A549 (cell line): ENCODE data around the gene MSANTD7. TPM values are rescaled to one million over a fixed set of nuclear protein-coding genes. Genes with fewer than 3 reads are reported as not detected.

Source experiments
- ATAC-seq, 2 experiments: fragments of 200-7000 bp in 1 of 2; fragments of >200 bp in 1 of 2; cut with Nextera tagmentation in 1 of 2; cut with Tn5 transposase in 1 of 2; 3 replicates each; pipeline versions ENCODE4 v1.8.0 to v1.9.1; 2018 to 2020; ENCODE audit warnings: mild to moderate bottlenecking in 1 of 2, moderate library complexity in 1 of 2
- CTCF ChIA-PET: fragments of 300-600 bp; sonication (Branson Sonifier 250); formaldehyde crosslinking; extraction: SDS; loops from one replicate; lab custom pipeline; 2021; ENCODE audit warnings: antibody characterized with exemption, inconsistent platforms; lab: Yijun Ruan, JAX
- POLR2A ChIA-PET: fragments of 350-600 bp; formaldehyde crosslinking; extraction: SDS; loops from one replicate; lab custom pipeline; 2021; ENCODE audit warnings: antibody characterized with exemption, inconsistent platforms; lab: Yijun Ruan, JAX
- DNase-seq, 2 experiments: peaks; one replicate each; pipeline versions ENCODE4 v3.0.0 to v3.0.0-alpha.2; 2011 to 2016; ENCODE audit warnings: low read depth in 1 of 2, low spot score in 1 of 2
- FAIRE-seq: peaks from 2 replicates; lab custom pipeline; 2011; peaks lifted over from hg19 to GRCh38; lab: Jason Lieb, UNC
- H3K27ac ChIP-seq, 2 experiments: fragments of >200 bp; sonication (Bioruptor Twin); formaldehyde crosslinking; 3 replicates each; pipeline ENCODE4 v1.5.1; 2016 to 2017
- H3K4me1 ChIP-seq: fragments of >200 bp; sonication (Bioruptor Twin); formaldehyde crosslinking; 3 replicates; pipeline ENCODE4 v1.6.1; 2016
- H3K4me2 ChIP-seq: fragments of >200 bp; sonication (Bioruptor Twin); formaldehyde crosslinking; 3 replicates; pipeline ENCODE4 v1.6.1; 2016
- H3K4me3 ChIP-seq: fragments of >200 bp; sonication (Bioruptor Twin); formaldehyde crosslinking; 3 replicates; pipeline ENCODE4 v1.5.1; 2016
- H3K9me3 ChIP-seq: fragments of >200 bp; sonication (Bioruptor Twin); formaldehyde crosslinking; 3 replicates; pipeline ENCODE4 v1.6.1; 2016
- BHLHE40 ChIP-seq: IDR thresholded peaks from 2 replicates; pipeline ENCODE4 v1.6.1; 2012; ENCODE audit warnings: low read depth, low read length, inconsistent platforms
- CEBPB ChIP-seq, 2 experiments: fragments of >200 bp in 1 of 2; sonication (Bioruptor Twin) in 1 of 2; formaldehyde crosslinking in 1 of 2; IDR thresholded peaks; 2 replicates each; pipeline ENCODE4 v1.6.1; 2012 to 2016
- CHD2 ChIP-seq: fragments of 150-350 bp; IDR thresholded peaks from 2 replicates; pipeline ENCODE4 v1.6.1; 2014; ENCODE audit warnings: low read length; ENCODE audit not compliant: partially characterized antibody
- EHF ChIP-seq: fragments of 250-450 bp; sonication (Bioruptor Pico); IDR thresholded peaks from 2 replicates; pipeline ENCODE4 v1.5.0; 2020; ENCODE audit warnings: mild to moderate bottlenecking
- GATA3 ChIP-seq: IDR thresholded peaks from 2 replicates; pipeline ENCODE4 v1.6.1; 2012; ENCODE audit warnings: borderline replicate concordance
- HDAC2 ChIP-seq: fragments of 200-600 bp; sonication (generic); IDR thresholded peaks from 2 replicates; pipeline ENCODE4 v1.6.1; 2016
- HEYL ChIP-seq: fragments of 250-450 bp; sonication (Bioruptor Pico); IDR thresholded peaks from 2 replicates; pipeline ENCODE4 v1.8.0; 2021; ENCODE audit warnings: mild to moderate bottlenecking, moderate library complexity
- HOXB13 ChIP-seq: fragments of 250-450 bp; sonication (Bioruptor Pico); IDR thresholded peaks from 2 replicates; pipeline ENCODE4 v1.5.0; 2020; ENCODE audit warnings: low read depth, mild to moderate bottlenecking, moderate library complexity
- KDM5A ChIP-seq: fragments of 200-600 bp; sonication (generic); IDR thresholded peaks from 2 replicates; pipeline ENCODE4 v1.6.1; 2016; ENCODE audit warnings: antibody characterized with exemption, mild to moderate bottlenecking
- NR3C1 ChIP-seq: fragments of >200 bp; sonication (Bioruptor Twin); formaldehyde crosslinking; IDR thresholded peaks from 3 replicates; pipeline ENCODE4 v1.6.1; 2017
- POLR2A ChIP-seq: IDR thresholded peaks from 2 replicates; pipeline ENCODE4 v1.6.1; 2012; ENCODE audit warnings: mild to moderate bottlenecking, low read length
- POLR2AphosphoS2 ChIP-seq: conservative IDR thresholded peaks from 2 replicates; pipeline ENCODE4 v1.6.1; 2012; ENCODE audit warnings: low read length, improper control_type of control experiment, inconsistent platforms
- RAD21 ChIP-seq, 2 experiments: fragments of >200 bp in 1 of 2; sonication (Bioruptor Twin) in 1 of 2; formaldehyde crosslinking in 1 of 2; IDR thresholded peaks in 1 of 2; conservative IDR thresholded peaks in 1 of 2; 2 replicates in 1 of 2; 3 replicates in 1 of 2; pipeline ENCODE4 v1.6.1; 2012 to 2018; ENCODE audit warnings: inconsistent platforms in 1 of 2
- RCOR1 ChIP-seq: fragments of 150-350 bp; IDR thresholded peaks from 2 replicates; pipeline ENCODE4 v1.6.1; 2014; ENCODE audit warnings: antibody characterized with exemption, low read length, low read depth
- RFX5 ChIP-seq: fragments of 450-650 bp; IDR thresholded peaks from 2 replicates; pipeline ENCODE4 v1.7.1; 2014; ENCODE audit warnings: antibody characterized with exemption, mild to moderate bottlenecking, moderate library complexity
- SMC3 ChIP-seq: fragments of >200 bp; sonication (Bioruptor Twin); formaldehyde crosslinking; IDR thresholded peaks from 3 replicates; pipeline ENCODE4 v1.6.1; 2018; ENCODE audit warnings: inconsistent platforms
- TP53 ChIP-seq: fragments of 250-450 bp; sonication (Bioruptor Pico); IDR thresholded peaks from 2 replicates; pipeline ENCODE4 v1.5.0; 2021; ENCODE audit warnings: mild to moderate bottlenecking, moderate library complexity
- ZC3H11A ChIP-seq: fragments of 450-650 bp; IDR thresholded peaks from 2 replicates; pipeline ENCODE4 v1.6.1; 2014; ENCODE audit warnings: antibody characterized with exemption, mild to moderate bottlenecking
- ZFP36 ChIP-seq: fragments of 450-650 bp; IDR thresholded peaks from 2 replicates; pipeline ENCODE4 v1.6.1; 2014; ENCODE audit warnings: borderline replicate concordance; ENCODE audit not compliant: partially characterized antibody
- ZNF302 ChIP-seq: fragments of 250-450 bp; sonication (Bioruptor Pico); IDR thresholded peaks from 2 replicates; pipeline ENCODE4 v1.9.0; 2021; ENCODE audit warnings: inconsistent platforms, mild to moderate bottlenecking, moderate library complexity
- ZSCAN20 ChIP-seq: fragments of 250-450 bp; sonication (Bioruptor Pico); IDR thresholded peaks from 2 replicates; pipeline ENCODE4 v1.8.0; 2022; ENCODE audit warnings: mild to moderate bottlenecking, moderate library complexity
- WGBS: methylation state at CpG from one replicate; pipeline ENCODE4 v1.1.6; 2017; ENCODE audit errors: missing lambda C conversion rate; 5-methylcytosine and 5-hydroxymethylcytosine counted together
- polyA plus RNA-seq, 4 experiments: library from polyadenylated mRNA; depleted of rRNA in 3 of 4; stranded (reverse); fragments of >200 nt; fragmentation: RNase III in 1 of 4; extraction: RNeasy Plus Mini Kit Qiagen cat#74134 plus additional on column Dnase treatment in 1 of 4; gene quantifications; 2 replicates in 3 of 4; 3 replicates in 1 of 4; pipeline ENCODE4 v1.2.3, GENCODE V29; 2011 to 2017
- TF ChIP-seq, protein P1 (sequence below): IDR thresholded peaks from 2 replicates; pipeline ENCODE4 v1.6.1; 2012; ENCODE audit warnings: low read depth, borderline replicate concordance
- TF ChIP-seq, protein P2 (sequence below): fragments of >200 bp; sonication (Bioruptor Twin); formaldehyde crosslinking; IDR thresholded peaks from 3 replicates; pipeline ENCODE4 v1.5.1; 2016
- TF ChIP-seq, protein P3 (sequence below): fragments of 150-350 bp; IDR thresholded peaks from 2 replicates; pipeline ENCODE4 v1.6.1; 2014; ENCODE audit warnings: low read depth, mild to moderate bottlenecking, low read length
- TF ChIP-seq, protein P4 (sequence below): IDR thresholded peaks from 2 replicates; pipeline ENCODE4 v1.6.1; 2012

MSANTD7 gene
- polyA plus RNA-seq, 2 of the 4 experiments (the other 2 are of a cell fraction): 10.9 TPM

DNA sequence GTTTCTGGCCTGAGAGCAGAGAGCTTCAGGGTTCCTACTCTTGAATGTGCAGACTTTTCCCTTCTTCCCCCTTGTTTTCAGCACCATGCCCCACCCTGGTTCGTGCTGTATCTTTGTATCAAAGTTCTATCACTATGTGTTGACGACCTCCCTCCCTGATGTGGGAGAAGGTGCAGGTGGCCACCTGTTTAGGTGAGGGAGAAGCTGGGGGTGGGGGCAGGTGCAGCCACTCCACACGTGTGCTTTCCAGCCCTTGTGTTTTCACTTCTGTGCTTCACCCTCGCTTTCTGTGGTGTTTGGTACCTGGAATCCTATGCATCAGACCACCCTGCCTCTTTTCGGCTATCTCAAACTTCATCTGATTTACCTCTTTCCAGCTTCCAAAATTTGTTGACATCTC lies 20.9 kb downstream of the MSANTD7 start:
- ATAC-seq (no peak), FAIRE-seq (no peak), DNase-seq (no peak)
- no peak for TF ChIP-seq CEBPB (IDR thresholded peaks at IDR 0.05)
- TF ChIP-seq POLR2AphosphoS2: no peak
- TF ChIP-seq NR3C1: no peak
- TF ChIP-seq HOXB13 (CRISPR knock-in tag): no peak
- TF ChIP-seq HEYL: no peak
- no peak for TF ChIP-seq RAD21 (conservative IDR thresholded peaks at IDR 0.05 in 1 of 2, IDR thresholded peaks at IDR 0.05 in 1 of 2)
- TF ChIP-seq, protein P1, sequence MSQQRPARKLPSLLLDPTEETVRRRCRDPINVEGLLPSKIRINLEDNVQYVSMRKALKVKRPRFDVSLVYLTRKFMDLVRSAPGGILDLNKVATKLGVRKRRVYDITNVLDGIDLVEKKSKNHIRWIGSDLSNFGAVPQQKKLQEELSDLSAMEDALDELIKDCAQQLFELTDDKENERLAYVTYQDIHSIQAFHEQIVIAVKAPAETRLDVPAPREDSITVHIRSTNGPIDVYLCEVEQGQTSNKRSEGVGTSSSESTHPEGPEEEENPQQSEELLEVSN: no peak
- no peak for TF ChIP-seq ZFP36
- no peak for TF ChIP-seq RCOR1
- TF ChIP-seq BHLHE40: no peak
- TF ChIP-seq ZC3H11A: no peak
- no peak for TF ChIP-seq SMC3
- TF ChIP-seq KDM5A: no peak
- no peak overlapping the region for H3K4me3 ChIP-seq
- no peak overlapping the region for H3K27ac ChIP-seq
- H3K4me1 ChIP-seq: peaks cover 10% of the 10 kb centered on the region; the same call in 2 of the 3 replicates
- WGBS: 82% methylated on average over 5 of the region's 5 CpGs
- POLR2A ChIA-PET: no interaction called here
- no peaks in the 10 kb centered on the region for H3K9me3 ChIP-seq
- no peak overlapping the region for H3K4me2 ChIP-seq
- CTCF ChIA-PET: interaction anchor here (0.8 to 1.6 kb wide), 3 partner anchors 11 to 17 kb away, joined by 3 to 4 read pairs (median 3); no protein-coding TSS in a partner anchor

DNA sequence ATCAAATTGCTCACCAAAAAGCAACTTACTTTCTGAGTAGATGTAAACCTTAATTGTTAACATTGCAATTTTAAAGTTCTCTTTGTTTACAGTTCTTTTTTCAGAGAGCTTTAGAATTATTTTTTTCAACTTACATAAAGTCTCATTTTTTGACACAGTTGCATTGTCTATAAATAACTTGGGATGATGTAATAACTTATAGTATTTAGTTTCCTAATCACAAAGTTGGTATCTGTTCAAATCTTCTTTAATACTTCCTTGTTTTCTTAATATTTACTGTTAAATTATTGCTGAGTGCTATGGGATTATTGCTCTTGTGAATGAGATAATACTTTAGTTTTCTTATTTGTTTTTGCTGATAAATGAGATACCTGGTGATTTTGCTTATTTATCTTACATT lies 21.7 kb downstream of the MSANTD7 start:
- FAIRE-seq (no peak), DNase-seq (no peak), ATAC-seq (no peak)
- H3K4me3 ChIP-seq: no peak overlapping the region
- H3K4me1 ChIP-seq: peaks cover 10% of the 10 kb centered on the region; the same call in 2 of the 3 replicates
- POLR2A ChIA-PET: no interaction called here
- H3K27ac ChIP-seq: no peak overlapping the region
- CTCF ChIA-PET: interaction anchor here (1.6 kb wide), 1 partner anchor 16 kb away, joined by 3 read pairs; no protein-coding TSS in a partner anchor
- H3K4me2 ChIP-seq: no peak overlapping the region
- H3K9me3 ChIP-seq: no peaks in the 10 kb centered on the region
- TF ChIP-seq EHF (CRISPR knock-in tag) (no peak), GATA3 (no peak), HDAC2 (no peak), POLR2A (no peak), RFX5 (no peak), ZNF302 (no peak), CHD2 (no peak), ZSCAN20 (CRISPR knock-in tag) (no peak), ZC3H11A (no peak), TP53 (no peak), ZFP36 (no peak)
- TF ChIP-seq, protein P2, sequence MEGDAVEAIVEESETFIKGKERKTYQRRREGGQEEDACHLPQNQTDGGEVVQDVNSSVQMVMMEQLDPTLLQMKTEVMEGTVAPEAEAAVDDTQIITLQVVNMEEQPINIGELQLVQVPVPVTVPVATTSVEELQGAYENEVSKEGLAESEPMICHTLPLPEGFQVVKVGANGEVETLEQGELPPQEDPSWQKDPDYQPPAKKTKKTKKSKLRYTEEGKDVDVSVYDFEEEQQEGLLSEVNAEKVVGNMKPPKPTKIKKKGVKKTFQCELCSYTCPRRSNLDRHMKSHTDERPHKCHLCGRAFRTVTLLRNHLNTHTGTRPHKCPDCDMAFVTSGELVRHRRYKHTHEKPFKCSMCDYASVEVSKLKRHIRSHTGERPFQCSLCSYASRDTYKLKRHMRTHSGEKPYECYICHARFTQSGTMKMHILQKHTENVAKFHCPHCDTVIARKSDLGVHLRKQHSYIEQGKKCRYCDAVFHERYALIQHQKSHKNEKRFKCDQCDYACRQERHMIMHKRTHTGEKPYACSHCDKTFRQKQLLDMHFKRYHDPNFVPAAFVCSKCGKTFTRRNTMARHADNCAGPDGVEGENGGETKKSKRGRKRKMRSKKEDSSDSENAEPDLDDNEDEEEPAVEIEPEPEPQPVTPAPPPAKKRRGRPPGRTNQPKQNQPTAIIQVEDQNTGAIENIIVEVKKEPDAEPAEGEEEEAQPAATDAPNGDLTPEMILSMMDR: no peak
- TF ChIP-seq, protein P3, sequence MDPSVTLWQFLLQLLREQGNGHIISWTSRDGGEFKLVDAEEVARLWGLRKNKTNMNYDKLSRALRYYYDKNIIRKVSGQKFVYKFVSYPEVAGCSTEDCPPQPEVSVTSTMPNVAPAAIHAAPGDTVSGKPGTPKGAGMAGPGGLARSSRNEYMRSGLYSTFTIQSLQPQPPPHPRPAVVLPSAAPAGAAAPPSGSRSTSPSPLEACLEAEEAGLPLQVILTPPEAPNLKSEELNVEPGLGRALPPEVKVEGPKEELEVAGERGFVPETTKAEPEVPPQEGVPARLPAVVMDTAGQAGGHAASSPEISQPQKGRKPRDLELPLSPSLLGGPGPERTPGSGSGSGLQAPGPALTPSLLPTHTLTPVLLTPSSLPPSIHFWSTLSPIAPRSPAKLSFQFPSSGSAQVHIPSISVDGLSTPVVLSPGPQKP: no peak
- TF ChIP-seq, protein P1: no peak
- TF ChIP-seq, protein P4, sequence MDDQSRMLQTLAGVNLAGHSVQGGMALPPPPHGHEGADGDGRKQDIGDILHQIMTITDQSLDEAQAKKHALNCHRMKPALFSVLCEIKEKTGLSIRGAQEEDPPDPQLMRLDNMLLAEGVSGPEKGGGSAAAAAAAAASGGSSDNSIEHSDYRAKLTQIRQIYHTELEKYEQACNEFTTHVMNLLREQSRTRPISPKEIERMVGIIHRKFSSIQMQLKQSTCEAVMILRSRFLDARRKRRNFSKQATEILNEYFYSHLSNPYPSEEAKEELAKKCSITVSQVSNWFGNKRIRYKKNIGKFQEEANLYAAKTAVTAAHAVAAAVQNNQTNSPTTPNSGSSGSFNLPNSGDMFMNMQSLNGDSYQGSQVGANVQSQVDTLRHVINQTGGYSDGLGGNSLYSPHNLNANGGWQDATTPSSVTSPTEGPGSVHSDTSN: no peak
